Neutrophil (primary cell): ENCODE measurements around the gene NALCN.
"Not testable (repeated sequence)": the region's sequence is repeated elsewhere in the genome, so short reads cannot be mapped to it uniquely, and the experiment has no call there.

Source experiments
- H3K27ac ChIP-seq: fragments of 200-600 bp; sonication (generic); 2 replicates; pipeline ENCODE4 v1.5.1; 2016; ENCODE audit warnings: mild to moderate bottlenecking, moderate library complexity
- H3K27me3 ChIP-seq: fragments of 200-600 bp; sonication (generic); 2 replicates; pipeline ENCODE4 v1.6.0; 2016; ENCODE audit warnings: mild to moderate bottlenecking
- H3K36me3 ChIP-seq: fragments of 200-600 bp; sonication (generic); 2 replicates; pipeline ENCODE4 v1.5.1; 2017
- H3K4me1 ChIP-seq, 2 experiments: fragments of 200-600 bp in 1 of 2; sonication (generic) in 1 of 2; 1 replicate in 1 of 2; 2 replicates in 1 of 2; pipeline versions ENCODE4 v1.5.1 to v1.6.1; 2013 to 2016; ENCODE audit warnings: low read depth in 1 of 2, low read length in 1 of 2, mild to moderate bottlenecking in 1 of 2, moderate library complexity in 1 of 2; ENCODE audit not compliant: control insufficient read depth in 1 of 2, insufficient read depth in 1 of 2
- H3K4me3 ChIP-seq, 2 experiments: fragments of 200-600 bp in 1 of 2; sonication (generic) in 1 of 2; 1 replicate in 1 of 2; 2 replicates in 1 of 2; pipeline ENCODE4 v1.5.1; 2013 to 2016; ENCODE audit warnings: low read depth in 1 of 2, low read length in 1 of 2, mild to moderate bottlenecking in 1 of 2, moderate library complexity in 1 of 2
- H3K9me3 ChIP-seq: fragments of 200-600 bp; sonication (generic); 2 replicates; pipeline ENCODE4 v1.5.1; 2016
- CTCF ChIP-seq: fragments of 200-600 bp; sonication (generic); IDR thresholded peaks from 2 replicates; pipeline ENCODE4 v1.5.1; 2016; ENCODE audit warnings: antibody characterized with exemption

The NALCN gene

GRCh38 chr13:101325423-101325822, 90.9 kb downstream of the NALCN start:
- no peaks in the 10 kb centered on the region for H3K27me3 ChIP-seq
- H3K27ac ChIP-seq = no peak overlapping the region
- H3K9me3 ChIP-seq = no peaks in the 10 kb centered on the region
- H3K4me1 ChIP-seq = no peaks in the 10 kb centered on the region
- TF ChIP-seq CTCF = no peak
- no peaks in the 10 kb centered on the region for H3K36me3 ChIP-seq
- no peak overlapping the region for H3K4me3 ChIP-seq

- Histone ChIP-seq H3K4me1 (no peaks in the 10 kb centered on the region), H3K27ac (no peak overlapping the region), H3K27me3 (no peaks in the 10 kb centered on the region), H3K9me3 (no peaks in the 10 kb centered on the region), H3K4me3 (no peak overlapping the region), H3K36me3 (no peaks in the 10 kb centered on the region)
- TF ChIP-seq CTCF = no peak
Observed at GRCh38 chr13:101323601-101324000, 92.7 kb downstream of the NALCN start.

- Histone ChIP-seq H3K9me3 (no peaks in the 10 kb centered on the region), H3K27me3 (no peaks in the 10 kb centered on the region), H3K36me3 (no peaks in the 10 kb centered on the region), H3K27ac (no peak overlapping the region), H3K4me1 (no peaks in the 10 kb centered on the region), H3K4me3 (no peak overlapping the region)
- TF ChIP-seq CTCF = no peak
Observed at GRCh38 chr13:101317986-101318523, 98.3 kb downstream of the NALCN start.

GRCh38 chr13:101313479-101313878, 102.8 kb downstream of the NALCN start:
- not testable (repeated sequence) for H3K4me3 ChIP-seq, H3K4me1 ChIP-seq, H3K9me3 ChIP-seq, H3K27me3 ChIP-seq, H3K36me3 ChIP-seq, H3K27ac ChIP-seq

GRCh38 chr13:101309014-101309619, 107.2 kb downstream of the NALCN start:
- Histone ChIP-seq H3K36me3 (no peaks in the 10 kb centered on the region), H3K27ac (no peak overlapping the region), H3K4me3 (no peak overlapping the region), H3K4me1 (no peaks in the 10 kb centered on the region), H3K9me3 (no peaks in the 10 kb centered on the region), H3K27me3 (no peaks in the 10 kb centered on the region)
- no peak for TF ChIP-seq CTCF

GRCh38 chr13:101308247-101309013, 107.9 kb downstream of the NALCN start:
- no peaks in the 10 kb centered on the region for H3K9me3 ChIP-seq
- H3K4me3 ChIP-seq = no peak overlapping the region
- no peaks in the 10 kb centered on the region for H3K36me3 ChIP-seq
- TF ChIP-seq CTCF = no peak
- H3K4me1 ChIP-seq = no peaks in the 10 kb centered on the region
- no peaks in the 10 kb centered on the region for H3K27me3 ChIP-seq
- H3K27ac ChIP-seq = no peak overlapping the region
